Lung (tissue), 12 donors: Measurements from ENCODE around the gene KIAA0513. TPM values are rescaled to one million over a fixed set of nuclear protein-coding genes. Genes with fewer than 3 reads are reported as not detected.

Experiments
- ATAC-seq: fragments of 200-7000 bp; cut with Tn5 transposase; one replicate; pipeline ENCODE4 v1.9.1; 2020; ENCODE audit warnings: moderate number of reproducible peaks; ENCODE audit not compliant: insufficient read depth, low FRiP score
- DNase-seq, 3 donors: peaks; one replicate each; pipeline ENCODE4 v3.0.0-alpha.2; 2013 to 2017
- H3K27ac ChIP-seq, 2 donors: one replicate each; pipeline ENCODE4 v1.5.1; 2013; ENCODE audit warnings: mild to moderate bottlenecking in 2 of 2, moderate library complexity in 2 of 2, control low read depth in 1 of 2, inconsistent platforms in 1 of 2, low read depth in 1 of 2, low read length in 1 of 2
- H3K27me3 ChIP-seq, 3 donors: one replicate each; pipeline ENCODE4 v1.5.1; 2013; ENCODE audit warnings: low read length in 2 of 3; ENCODE audit not compliant: control insufficient read depth in 3 of 3, insufficient read depth in 3 of 3
- H3K36me3 ChIP-seq, 4 donors: one replicate each; pipeline ENCODE4 v1.5.1; 2013; ENCODE audit warnings: low read length in 4 of 4, mild to moderate bottlenecking in 1 of 4, moderate library complexity in 1 of 4; ENCODE audit not compliant: control insufficient read depth in 4 of 4, insufficient read depth in 4 of 4
- H3K4me1 ChIP-seq, 5 donors: one replicate each; pipeline ENCODE4 v1.5.1; 2013; ENCODE audit warnings: low read length in 5 of 5, mild to moderate bottlenecking in 2 of 5, moderate library complexity in 1 of 5; ENCODE audit not compliant: control insufficient read depth in 5 of 5, insufficient read depth in 5 of 5
- H3K4me3 ChIP-seq: one replicate; pipeline ENCODE4 v1.5.1; 2013; ENCODE audit warnings: mild to moderate bottlenecking, control low read depth, moderate library complexity
- H3K9ac ChIP-seq, 2 donors: one replicate each; pipeline ENCODE4 v1.5.1; 2013; ENCODE audit warnings: low read length in 2 of 2, control low read depth in 1 of 2; ENCODE audit not compliant: insufficient read depth in 1 of 2
- H3K9me3 ChIP-seq, 4 donors: one replicate each; pipeline ENCODE4 v1.5.1; 2013; ENCODE audit warnings: low read length in 3 of 4, mild to moderate bottlenecking in 1 of 4, moderate library complexity in 1 of 4; ENCODE audit not compliant: control insufficient read depth in 4 of 4, insufficient read depth in 3 of 4
- WGBS, 2 donors: extraction: QIAGEN DNeasy Blood & Tissue Kit; methylation state at CpG; one replicate each; pipeline ENCODE4 v1.1.7; 2013; 5-methylcytosine and 5-hydroxymethylcytosine counted together
- polyA plus RNA-seq, 2 donors: library from polyadenylated mRNA; stranded (reverse); fragments of 200-250 nt; gene quantifications; one replicate each; pipeline ENCODE4 v1.2.1, GENCODE V29; 2013
- total RNA-seq, 2 donors: library from RNA; depleted of rRNA in 1 of 2; stranded (reverse); fragments of >200 nt in 1 of 2; gene quantifications; one replicate each; pipeline ENCODE4 v1.2.1, GENCODE V29; 2014 to 2021
- TF ChIP-seq, protein P1 (sequence below): IDR thresholded peaks from 2 replicates; pipeline ENCODE4 v1.5.1; 2012; ENCODE audit warnings: mild to moderate bottlenecking; ENCODE audit errors: control extremely low read depth, extremely low read depth
- donor health status: control.
- donor health status: control.
- donor health status: Bipolar disorder and iron deficiency.
- donor health status: healthy.
- donor health status: DM: yes; HTN: yes; CAD: no.

KIAA0513 gene
- total and polyA plus RNA-seq, 4 donors = 10.4 to 23.5 (median 12.0) TPM

- Histone ChIP-seq H3K27me3 (no peaks in the 10 kb centered on the region), H3K4me1 (peaks cover 0 to 30% (median 17%) of the 10 kb centered on the region in 5 donors), H3K9ac (no peak overlapping the region), H3K4me3 (no peak overlapping the region), H3K36me3 (no peaks in the 10 kb centered on the region), H3K9me3 (no peaks in the 10 kb centered on the region), H3K27ac (no peak overlapping the region)
- TF ChIP-seq, protein P1, sequence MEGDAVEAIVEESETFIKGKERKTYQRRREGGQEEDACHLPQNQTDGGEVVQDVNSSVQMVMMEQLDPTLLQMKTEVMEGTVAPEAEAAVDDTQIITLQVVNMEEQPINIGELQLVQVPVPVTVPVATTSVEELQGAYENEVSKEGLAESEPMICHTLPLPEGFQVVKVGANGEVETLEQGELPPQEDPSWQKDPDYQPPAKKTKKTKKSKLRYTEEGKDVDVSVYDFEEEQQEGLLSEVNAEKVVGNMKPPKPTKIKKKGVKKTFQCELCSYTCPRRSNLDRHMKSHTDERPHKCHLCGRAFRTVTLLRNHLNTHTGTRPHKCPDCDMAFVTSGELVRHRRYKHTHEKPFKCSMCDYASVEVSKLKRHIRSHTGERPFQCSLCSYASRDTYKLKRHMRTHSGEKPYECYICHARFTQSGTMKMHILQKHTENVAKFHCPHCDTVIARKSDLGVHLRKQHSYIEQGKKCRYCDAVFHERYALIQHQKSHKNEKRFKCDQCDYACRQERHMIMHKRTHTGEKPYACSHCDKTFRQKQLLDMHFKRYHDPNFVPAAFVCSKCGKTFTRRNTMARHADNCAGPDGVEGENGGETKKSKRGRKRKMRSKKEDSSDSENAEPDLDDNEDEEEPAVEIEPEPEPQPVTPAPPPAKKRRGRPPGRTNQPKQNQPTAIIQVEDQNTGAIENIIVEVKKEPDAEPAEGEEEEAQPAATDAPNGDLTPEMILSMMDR = no peak
- 79 to 86% methylated on average over 15 of the region's 15 CpGs for WGBS, 2 donors
- peak; percentile 88 to 97 (median 95) for DNase-seq
- ATAC-seq = no peak
Measured at GRCh38 chr16:85049706-85050305, 22.2 kb downstream of the KIAA0513 start.

GRCh38 chr16:85051067-85051581 lies 23.5 kb downstream of the KIAA0513 start:
- TF ChIP-seq, protein P1 = no peak
- Histone ChIP-seq H3K4me3 (no peak overlapping the region), H3K36me3 (no peaks in the 10 kb centered on the region), H3K4me1 (peaks cover 0 to 44% (median 18%) of the 10 kb centered on the region in 5 donors), H3K27ac (no peak overlapping the region), H3K9ac (no peak overlapping the region), H3K27me3 (no peaks in the 10 kb centered on the region), H3K9me3 (no peaks in the 10 kb centered on the region)
- DNase-seq (no peak), ATAC-seq (no peak)
- WGBS, 2 donors = 78 to 80% methylated on average over 8 of the region's 8 CpGs

DNA sequence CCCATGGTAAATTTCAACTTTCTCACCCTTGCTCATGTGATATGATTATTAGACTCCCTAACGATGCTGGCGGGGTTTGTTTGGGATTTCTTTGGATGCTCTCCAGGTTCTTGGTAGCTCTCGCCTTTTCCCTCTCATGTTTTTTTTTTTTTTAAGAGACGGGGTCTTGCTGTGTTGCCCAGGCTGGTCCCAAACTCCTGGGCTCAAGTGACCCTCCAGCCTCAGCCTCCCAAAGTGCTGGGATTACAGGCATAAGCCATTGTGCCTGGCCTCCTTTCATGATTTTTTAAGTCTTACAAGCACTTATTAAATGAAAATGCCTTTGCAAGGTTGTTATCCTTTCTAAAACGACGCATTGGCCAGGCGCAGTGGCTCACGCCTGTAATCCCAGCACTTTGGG lies 24.1 kb downstream of the KIAA0513 start:
- Histone ChIP-seq H3K27me3 (no peaks in the 10 kb centered on the region), H3K27ac (no peak overlapping the region), H3K4me1 (peaks cover 0 to 47% (median 20%) of the 10 kb centered on the region in 5 donors), H3K9ac (no peak overlapping the region), H3K36me3 (no peaks in the 10 kb centered on the region), H3K4me3 (no peak overlapping the region), H3K9me3 (no peaks in the 10 kb centered on the region)
- ATAC-seq = no peak
- WGBS, 2 donors = 94% methylated on average over 8 of the region's 8 CpGs
- TF ChIP-seq, protein P1 = no peak
- no peak for DNase-seq
